Measurements from ENCODE around the gene ISX. TPM values are rescaled to one million over a fixed set of nuclear protein-coding genes. Genes with fewer than 3 reads are reported as not detected.

ISX gene
- total RNA-seq = not detected in 2 replicates

GRCh38 chr22:35065796-35066218 lies at the start of gene ISX:
TSS of gene ISX (plus strand) at chr22:35066158. CDS start at chr22:35067088, 930 bp downstream.

Other genes with a start within 250 kb of the ISX start
- gene HMGXB4, start 191.3 kb downstream of the ISX start, total RNA-seq = 36.0 and 36.4 TPM in 2 replicates
- 22.9 and 26.1 TPM in 2 replicates for gene TOM1, start 233.7 kb downstream of the ISX start, total RNA-seq